ENCODE results near the gene ZNF785. TPM values are rescaled to one million over a fixed set of nuclear protein-coding genes. Genes with fewer than 3 reads are reported as not detected.
"Not testable (repeated sequence)": the region's sequence is repeated elsewhere in the genome, so short reads cannot be mapped to it uniquely, and the experiment has no call there.

ZNF785 gene
- total RNA-seq, 2 experiments from 2014 or later, result 12.9 to 13.3 TPM

- Mint-ChIP-seq H3K4me3 (no peak overlapping the region), H3K27ac (no peak overlapping the region), H3K9me3 (no peaks in the 10 kb centered on the region), H3K27me3 (no peaks in the 10 kb centered on the region), H3K4me1 (peaks cover 7% of the 10 kb centered on the region), H3K36me3 (ENCODE audit: low read depth) (peaks cover 34% of the 10 kb centered on the region)
- POLR2A ChIA-PET, result interaction anchor here (1.2 to 3.2 kb wide), 3 partner anchors 9 to 73 kb away, joined by 3 to 22 read pairs (median 3); partner anchors contain the start of gene ZNF689
- CTCF ChIA-PET, result interaction anchor here (1.3 to 5.6 kb wide), 4 partner anchors 9 to 170 kb away, joined by 3 to 39 read pairs (median 6); partner anchors contain the start of genes DCTPP1 and ZNF689
- no peak for DNase-seq
Measured at GRCh38 chr16:30600215-30600614, 14.7 kb upstream of the ZNF785 start.

- H3K4me1 Mint-ChIP-seq, result peaks cover 6% of the 10 kb centered on the region
- POLR2A ChIA-PET, result interaction anchor here (1.4 kb wide), 1 partner anchor 16 kb away, joined by 4 read pairs; no protein-coding TSS in a partner anchor
- no peaks in the 10 kb centered on the region for H3K9me3 Mint-ChIP-seq
- H3K27ac Mint-ChIP-seq, result no peak overlapping the region
- no peaks in the 10 kb centered on the region for H3K27me3 Mint-ChIP-seq
- H3K36me3 Mint-ChIP-seq (ENCODE audit: low read depth), result peaks cover 4% of the 10 kb centered on the region
- CTCF ChIA-PET, result interaction anchor here (1.1 to 1.5 kb wide), 2 partner anchors 22 to 58 kb away, joined by 3 to 5 read pairs; partner anchors contain the start of gene ZNF747
- no peak for DNase-seq
- no peak overlapping the region for H3K4me3 Mint-ChIP-seq
Measured at GRCh38 chr16:30592871-30593270, 7.4 kb upstream of the ZNF785 start.

- POLR2A ChIA-PET, result interaction anchor here (0.5 to 1.0 kb wide), 3 partner anchors 15 to 74 kb away, joined by 3 read pairs; partner anchors contain the start of gene ZNF688
Measured at GRCh38 chr16:30590869-30591268, 5.4 kb upstream of the ZNF785 start.

GRCh38 chr16:30589582-30589981 is 4.1 kb upstream of the ZNF785 start:
- H3K27me3 Mint-ChIP-seq, DNase-seq, H3K9me3 Mint-ChIP-seq, H3K27ac Mint-ChIP-seq, CTCF ChIA-PET, H3K4me3 Mint-ChIP-seq: not testable (repeated sequence)
- POLR2A ChIA-PET, result interaction anchor here (5.8 kb wide), 1 partner anchor 55 kb away, joined by 58 read pairs; the partner anchor contains the start of gene ZNF747
- peaks cover 16% of the 10 kb centered on the region for H3K36me3 Mint-ChIP-seq (ENCODE audit: low read depth)
- H3K4me1 Mint-ChIP-seq, result peaks cover 25% of the 10 kb centered on the region

More at GRCh38 chr16:30590869-30591268, 5.4 kb upstream of the ZNF785 start:
- not testable (repeated sequence) for H3K27ac Mint-ChIP-seq, H3K4me3 Mint-ChIP-seq, H3K27me3 Mint-ChIP-seq, DNase-seq, H3K9me3 Mint-ChIP-seq
- peaks cover 17% of the 10 kb centered on the region for H3K4me1 Mint-ChIP-seq
- CTCF ChIA-PET, result interaction anchor here (1.6 kb wide), 1 partner anchor 25 kb away, joined by 4 read pairs; no protein-coding TSS in a partner anchor
- peaks cover 12% of the 10 kb centered on the region for H3K36me3 Mint-ChIP-seq (ENCODE audit: low read depth)

GRCh38 chr16:30588651-30589050 is 3.2 kb upstream of the ZNF785 start:
- H3K4me1 Mint-ChIP-seq, result peaks cover 29% of the 10 kb centered on the region
- H3K4me3 Mint-ChIP-seq, result no peak overlapping the region
- ChIA-PET POLR2A (interaction anchor here (4.9 to 5.8 kb wide), 2 partner anchors 17 to 54 kb away, joined by 58 to 88 read pairs; partner anchors contain the start of genes ZNF688 and ZNF747), CTCF (interaction anchor here (0.8 to 2.0 kb wide), 2 partner anchors 9 to 30 kb away, joined by 3 to 12 read pairs; partner anchors contain the start of gene ZNF764)
- no peaks in the 10 kb centered on the region for H3K9me3 Mint-ChIP-seq
- no peaks in the 10 kb centered on the region for H3K27me3 Mint-ChIP-seq
- no peak overlapping the region for H3K27ac Mint-ChIP-seq
- no peak for DNase-seq
- H3K36me3 Mint-ChIP-seq (ENCODE audit: low read depth), result peaks cover 16% of the 10 kb centered on the region

GRCh38 chr16:30585022-30585399 is 486 bp downstream of the ZNF785 start:
- peak overlapping the region; percentile 77 for H3K4me3 Mint-ChIP-seq
- peak; percentile 22 for DNase-seq
- H3K27me3 Mint-ChIP-seq, result no peaks in the 10 kb centered on the region
- peaks cover 36% of the 10 kb centered on the region for H3K4me1 Mint-ChIP-seq
- CTCF ChIA-PET, result interaction anchor here (0.7 to 3.5 kb wide), 10 partner anchors 13 to 167 kb away, joined by 3 to 19 read pairs (median 7); partner anchors contain the start of genes DCTPP1, ZNF688, ZNF689 and ZNF747
- POLR2A ChIA-PET, result interaction anchor here (0.7 to 5.8 kb wide), 15 partner anchors 13 to 202 kb away, joined by 3 to 88 read pairs (median 9); partner anchors contain the start of genes DCTPP1, PRR14, SEPTIN1 and ZNF688
- H3K36me3 Mint-ChIP-seq (ENCODE audit: low read depth), result peaks cover 41% of the 10 kb centered on the region
- no peaks in the 10 kb centered on the region for H3K9me3 Mint-ChIP-seq
- peak overlapping the region; percentile 61 for H3K27ac Mint-ChIP-seq

GRCh38 chr16:30582611-30583340 is 2.7 kb downstream of the ZNF785 start:
- Mint-ChIP-seq H3K4me1 (peaks cover 34% of the 10 kb centered on the region), H3K27ac (no peak overlapping the region), H3K27me3 (no peaks in the 10 kb centered on the region), H3K9me3 (no peaks in the 10 kb centered on the region), H3K36me3 (ENCODE audit: low read depth) (peaks cover 46% of the 10 kb centered on the region), H3K4me3 (no peak overlapping the region)
- no peak for DNase-seq
- CTCF ChIA-PET, result no interaction called here
- POLR2A ChIA-PET, result interaction anchor here (0.9 to 1.7 kb wide), 2 partner anchors 11 to 24 kb away, joined by 3 to 8 read pairs; partner anchors contain the start of genes ZNF688 and ZNF764

- CTCF ChIA-PET, result interaction anchor here (0.9 to 1.4 kb wide), 2 partner anchors 10 to 34 kb away, joined by 3 to 4 read pairs; partner anchors contain the start of gene ZNF688
- Mint-ChIP-seq H3K4me3 (no peak overlapping the region), H3K36me3 (ENCODE audit: low read depth) (peaks cover 42% of the 10 kb centered on the region), H3K27me3 (no peaks in the 10 kb centered on the region), H3K9me3 (no peaks in the 10 kb centered on the region), H3K27ac (no peak overlapping the region), H3K4me1 (peaks cover 23% of the 10 kb centered on the region)
- POLR2A ChIA-PET, result interaction anchor here (1.7 kb wide), 1 partner anchor 9 kb away, joined by 8 read pairs; the partner anchor contains the start of gene ZNF688
- DNase-seq, result no peak
Measured at GRCh38 chr16:30581457-30581856, 4.0 kb downstream of the ZNF785 start.

- no peak for DNase-seq
- H3K27ac Mint-ChIP-seq, result peak overlapping the region; percentile 2
Measured at GRCh38 chr16:30574678-30575077, 10.8 kb downstream of the ZNF785 start.

GRCh38 chr16:30571445-30572322 is 13.8 kb downstream of the ZNF785 start, which contains the start of gene ZNF688:
Gene ZNF688, minus strand, starts transcription at chr16:30571714. Its CDS starts 85 bp downstream, at chr16:30571629.
- DNase-seq, result peak; percentile 96
- POLR2A ChIA-PET, result interaction anchor here (0.6 to 3.7 kb wide), 29 partner anchors 10 to 201 kb away, joined by 3 to 129 read pairs (median 5); partner anchors contain the start of genes DCTPP1, FBRS, ITGAL and PRR14
- Mint-ChIP-seq H3K27ac (peak within 1 kb of the TSS; percentile 90), H3K36me3 (ENCODE audit: low read depth) (peaks cover 12% of the 10 kb centered on the region), H3K27me3 (no peaks in the 10 kb centered on the region), H3K4me1 (peaks cover 58% of the 10 kb centered on the region), H3K4me3 (peak within 1 kb of the TSS; percentile 82), H3K9me3 (no peaks in the 10 kb centered on the region)
- CTCF ChIA-PET, result interaction anchor here (0.6 to 2.4 kb wide), 24 partner anchors 9 to 554 kb away, joined by 3 to 26 read pairs (median 4); partner anchors contain the start of genes DCTPP1, FBRS, PRR14 and SEPTIN1

More at GRCh38 chr16:30574678-30575077, 10.8 kb downstream of the ZNF785 start:
- Mint-ChIP-seq H3K4me3 (no peak overlapping the region), H3K36me3 (ENCODE audit: low read depth) (peaks cover 21% of the 10 kb centered on the region), H3K4me1 (peaks cover 35% of the 10 kb centered on the region), H3K9me3 (no peaks in the 10 kb centered on the region), H3K27me3 (no peaks in the 10 kb centered on the region)
- CTCF ChIA-PET, result interaction anchor here (0.5 to 1.3 kb wide), 5 partner anchors 17 to 145 kb away, joined by 3 to 4 read pairs (median 3); partner anchors contain the start of gene DCTPP1
- POLR2A ChIA-PET, result interaction anchor here (1.2 kb wide), 1 partner anchor 40 kb away, joined by 3 read pairs; the partner anchor contains the start of gene ZNF747

GRCh38 chr16:30570636-30571444 is 14.7 kb downstream of the ZNF785 start:
- no peaks in the 10 kb centered on the region for H3K27me3 Mint-ChIP-seq
- ChIA-PET POLR2A (interaction anchor here (0.8 to 3.7 kb wide), 23 partner anchors 11 to 200 kb away, joined by 3 to 129 read pairs (median 8); partner anchors contain the start of genes DCTPP1, FBRS, ITGAL and PRR14), CTCF (interaction anchor here (0.6 to 2.4 kb wide), 7 partner anchors 9 to 553 kb away, joined by 3 to 26 read pairs (median 3); partner anchors contain the start of genes SEPTIN1 and ZNF764)
- peaks cover 12% of the 10 kb centered on the region for H3K36me3 Mint-ChIP-seq (ENCODE audit: low read depth)
- DNase-seq, result no peak
- peaks cover 63% of the 10 kb centered on the region for H3K4me1 Mint-ChIP-seq
- peak overlapping the region; percentile 81 for H3K4me3 Mint-ChIP-seq
- no peaks in the 10 kb centered on the region for H3K9me3 Mint-ChIP-seq
- peak overlapping the region; percentile 84 for H3K27ac Mint-ChIP-seq
